ENCODE data around the gene TMEM101. TPM values are rescaled to one million over a fixed set of nuclear protein-coding genes. Genes with fewer than 3 reads are reported as not detected.
A peak's percentile ranks its signal among the peaks of the same experiment; 100 is the strongest.

The TMEM101 gene
- total and polyA plus RNA-seq, 2 of the 13 experiments (the other 11 are each of a cell fraction or from before 2014, with no cell fraction given) = 72.0 to 100 TPM

DNA sequence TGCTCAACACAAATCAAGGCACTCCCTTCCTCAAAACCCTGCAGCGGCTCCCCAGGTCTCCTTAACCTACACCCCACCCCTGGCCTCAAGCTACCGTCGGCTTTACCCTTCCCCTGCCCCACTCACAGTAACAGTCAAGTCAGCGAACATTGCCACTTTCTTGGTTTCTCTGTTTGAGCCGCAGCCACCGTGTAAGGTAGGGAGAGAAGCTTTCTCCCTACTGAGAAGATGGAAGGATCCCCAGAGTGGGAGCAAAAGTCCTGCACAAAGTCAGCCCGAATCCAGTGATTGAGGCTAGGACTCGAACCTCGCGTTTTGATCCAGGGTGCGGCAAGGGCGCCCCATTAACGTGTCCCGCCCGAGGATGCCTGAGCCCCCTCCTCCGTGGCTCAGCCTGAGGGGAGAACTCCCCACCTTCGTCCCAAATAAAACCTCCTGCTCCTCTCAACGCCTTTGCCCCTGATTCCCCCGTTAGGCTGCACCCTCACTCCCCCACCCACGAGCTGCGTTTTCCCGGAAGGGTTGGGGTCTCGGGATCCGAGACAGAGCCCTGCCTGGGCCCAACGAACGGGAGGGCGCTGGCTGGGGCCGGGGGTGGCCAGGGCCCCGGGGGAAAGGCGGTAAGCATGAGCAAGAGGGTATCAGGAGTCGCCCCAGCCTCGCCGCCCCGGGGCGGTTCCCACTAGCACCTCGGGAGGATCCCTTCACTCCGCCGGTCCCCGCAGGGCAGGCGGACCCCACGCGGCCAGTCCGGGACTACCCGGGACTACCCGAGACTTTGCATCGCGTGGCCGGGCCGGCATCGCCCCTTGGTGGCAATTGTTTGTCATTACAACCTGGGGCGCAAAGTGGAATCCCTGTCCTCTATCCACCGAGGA, 20.3 kb downstream of the TMEM101 start (continued):
- TF ChIP-seq EEA1 (CRISPR knock-in tag; IDR thresholded peaks at IDR 0.05; ENCODE audit: borderline replicate concordance) (0 out of 2 replicates have a peak, but pooled peaks have one; percentile 62), ZNF430 (CRISPR knock-in tag; IDR thresholded peaks at IDR 0.05) (0 out of 2 replicates have a peak, but pooled peaks have one; percentile 60), ERF (CRISPR knock-in tag; IDR thresholded peaks at IDR 0.05) (peak; percentile 26; the same call in 1 of the 2 replicates), ZNF124 (CRISPR knock-in tag; IDR thresholded peaks at IDR 0.05) (0 out of 2 replicates have a peak, but pooled peaks have one; percentile 69), ZNF546 (CRISPR knock-in tag; conservative IDR thresholded peaks at IDR 0.05) (0 out of 2 replicates have a peak, but pooled peaks have one; percentile 31), ZNF569 (CRISPR knock-in tag; IDR thresholded peaks at IDR 0.05; ENCODE audit: borderline replicate concordance) (no peak), MXD4 (CRISPR knock-in tag; IDR thresholded peaks at IDR 0.05) (peak; percentile 37; the same call in 1 of the 2 replicates), ZNF629 (CRISPR knock-in tag; conservative IDR thresholded peaks at IDR 0.05) (0 out of 2 replicates have a peak, but pooled peaks have one; percentile 20), ZNF614 (CRISPR knock-in tag; IDR thresholded peaks at IDR 0.05; ENCODE audit: borderline replicate concordance) (peak; percentile 45; the same call in 1 of the 2 replicates), SPEN (CRISPR knock-in tag; IDR thresholded peaks at IDR 0.05; ENCODE audit: low read depth) (peak; percentile 19; the same call in 1 of the 2 replicates), ZMAT3 (CRISPR knock-in tag; conservative IDR thresholded peaks at IDR 0.05) (0 out of 2 replicates have a peak, but pooled peaks have one; percentile 52), ZNF841 (CRISPR knock-in tag; IDR thresholded peaks at IDR 0.05; ENCODE audit: borderline replicate concordance) (no peak), IRF2 (CRISPR knock-in tag; IDR thresholded peaks at IDR 0.05) (0 out of 2 replicates have a peak, but pooled peaks have one; percentile 17), HNRNPUL1 (IDR thresholded peaks at IDR 0.05; ENCODE audit: low read depth, low read length) (no peak), KLF9 (CRISPR knock-in tag; IDR thresholded peaks at IDR 0.05; ENCODE audit: low read depth) (no peak), ZNF333 (CRISPR knock-in tag; IDR thresholded peaks at IDR 0.05; ENCODE audit: borderline replicate concordance) (peak; percentile 27; the same call in 1 of the 2 replicates), STAT5B (CRISPR knock-in tag; IDR thresholded peaks at IDR 0.05) (no peak)
- TF ChIP-seq, protein P1, sequence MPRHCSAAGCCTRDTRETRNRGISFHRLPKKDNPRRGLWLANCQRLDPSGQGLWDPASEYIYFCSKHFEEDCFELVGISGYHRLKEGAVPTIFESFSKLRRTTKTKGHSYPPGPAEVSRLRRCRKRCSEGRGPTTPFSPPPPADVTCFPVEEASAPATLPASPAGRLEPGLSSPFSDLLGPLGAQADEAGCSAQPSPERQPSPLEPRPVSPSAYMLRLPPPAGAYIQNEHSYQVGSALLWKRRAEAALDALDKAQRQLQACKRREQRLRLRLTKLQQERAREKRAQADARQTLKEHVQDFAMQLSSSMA (CRISPR knock-in tag; IDR thresholded peaks at IDR 0.05) = 0 out of 2 replicates have a peak, but pooled peaks have one; percentile 66
- TF ChIP-seq, protein P2, sequence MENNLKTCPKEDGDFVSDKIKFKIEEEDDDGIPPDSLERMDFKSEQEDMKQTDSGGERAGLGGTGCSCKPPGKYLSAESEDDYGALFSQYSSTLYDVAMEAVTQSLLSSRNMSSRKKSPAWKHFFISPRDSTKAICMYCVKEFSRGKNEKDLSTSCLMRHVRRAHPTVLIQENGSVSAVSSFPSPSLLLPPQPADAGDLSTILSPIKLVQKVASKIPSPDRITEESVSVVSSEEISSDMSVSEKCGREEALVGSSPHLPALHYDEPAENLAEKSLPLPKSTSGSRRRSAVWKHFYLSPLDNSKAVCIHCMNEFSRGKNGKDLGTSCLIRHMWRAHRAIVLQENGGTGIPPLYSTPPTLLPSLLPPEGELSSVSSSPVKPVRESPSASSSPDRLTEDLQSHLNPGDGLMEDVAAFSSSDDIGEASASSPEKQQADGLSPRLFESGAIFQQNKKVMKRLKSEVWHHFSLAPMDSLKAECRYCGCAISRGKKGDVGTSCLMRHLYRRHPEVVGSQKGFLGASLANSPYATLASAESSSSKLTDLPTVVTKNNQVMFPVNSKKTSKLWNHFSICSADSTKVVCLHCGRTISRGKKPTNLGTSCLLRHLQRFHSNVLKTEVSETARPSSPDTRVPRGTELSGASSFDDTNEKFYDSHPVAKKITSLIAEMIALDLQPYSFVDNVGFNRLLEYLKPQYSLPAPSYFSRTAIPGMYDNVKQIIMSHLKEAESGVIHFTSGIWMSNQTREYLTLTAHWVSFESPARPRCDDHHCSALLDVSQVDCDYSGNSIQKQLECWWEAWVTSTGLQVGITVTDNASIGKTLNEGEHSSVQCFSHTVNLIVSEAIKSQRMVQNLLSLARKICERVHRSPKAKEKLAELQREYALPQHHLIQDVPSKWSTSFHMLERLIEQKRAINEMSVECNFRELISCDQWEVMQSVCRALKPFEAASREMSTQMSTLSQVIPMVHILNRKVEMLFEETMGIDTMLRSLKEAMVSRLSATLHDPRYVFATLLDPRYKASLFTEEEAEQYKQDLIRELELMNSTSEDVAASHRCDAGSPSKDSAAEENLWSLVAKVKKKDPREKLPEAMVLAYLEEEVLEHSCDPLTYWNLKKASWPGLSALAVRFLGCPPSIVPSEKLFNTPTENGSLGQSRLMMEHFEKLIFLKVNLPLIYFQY (CRISPR knock-in tag; IDR thresholded peaks at IDR 0.05; ENCODE audit: borderline replicate concordance) = no peak
- TF ChIP-seq, protein P3, sequence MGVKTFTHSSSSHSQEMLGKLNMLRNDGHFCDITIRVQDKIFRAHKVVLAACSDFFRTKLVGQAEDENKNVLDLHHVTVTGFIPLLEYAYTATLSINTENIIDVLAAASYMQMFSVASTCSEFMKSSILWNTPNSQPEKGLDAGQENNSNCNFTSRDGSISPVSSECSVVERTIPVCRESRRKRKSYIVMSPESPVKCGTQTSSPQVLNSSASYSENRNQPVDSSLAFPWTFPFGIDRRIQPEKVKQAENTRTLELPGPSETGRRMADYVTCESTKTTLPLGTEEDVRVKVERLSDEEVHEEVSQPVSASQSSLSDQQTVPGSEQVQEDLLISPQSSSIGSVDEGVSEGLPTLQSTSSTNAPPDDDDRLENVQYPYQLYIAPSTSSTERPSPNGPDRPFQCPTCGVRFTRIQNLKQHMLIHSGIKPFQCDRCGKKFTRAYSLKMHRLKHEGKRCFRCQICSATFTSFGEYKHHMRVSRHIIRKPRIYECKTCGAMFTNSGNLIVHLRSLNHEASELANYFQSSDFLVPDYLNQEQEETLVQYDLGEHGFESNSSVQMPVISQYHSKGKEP (CRISPR knock-in tag; IDR thresholded peaks at IDR 0.05) = no peak
- TF ChIP-seq, protein P4, sequence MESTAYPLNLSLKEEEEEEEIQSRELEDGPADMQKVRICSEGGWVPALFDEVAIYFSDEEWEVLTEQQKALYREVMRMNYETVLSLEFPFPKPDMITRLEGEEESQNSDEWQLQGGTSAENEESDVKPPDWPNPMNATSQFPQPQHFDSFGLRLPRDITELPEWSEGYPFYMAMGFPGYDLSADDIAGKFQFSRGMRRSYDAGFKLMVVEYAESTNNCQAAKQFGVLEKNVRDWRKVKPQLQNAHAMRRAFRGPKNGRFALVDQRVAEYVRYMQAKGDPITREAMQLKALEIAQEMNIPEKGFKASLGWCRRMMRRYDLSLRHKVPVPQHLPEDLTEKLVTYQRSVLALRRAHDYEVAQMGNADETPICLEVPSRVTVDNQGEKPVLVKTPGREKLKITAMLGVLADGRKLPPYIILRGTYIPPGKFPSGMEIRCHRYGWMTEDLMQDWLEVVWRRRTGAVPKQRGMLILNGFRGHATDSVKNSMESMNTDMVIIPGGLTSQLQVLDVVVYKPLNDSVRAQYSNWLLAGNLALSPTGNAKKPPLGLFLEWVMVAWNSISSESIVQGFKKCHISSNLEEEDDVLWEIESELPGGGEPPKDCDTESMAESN (CRISPR knock-in tag; conservative IDR thresholded peaks at IDR 0.05) = peak; percentile 57; the same call in 1 of the 2 replicates

All from HepG2 (cell line).